ENCODE data around the gene C3orf70.

C3orf70 gene

GRCh38 chr3:185046164-185046515, 106.7 kb downstream of the C3orf70 start:
- no peak for DNase-seq

DNA sequence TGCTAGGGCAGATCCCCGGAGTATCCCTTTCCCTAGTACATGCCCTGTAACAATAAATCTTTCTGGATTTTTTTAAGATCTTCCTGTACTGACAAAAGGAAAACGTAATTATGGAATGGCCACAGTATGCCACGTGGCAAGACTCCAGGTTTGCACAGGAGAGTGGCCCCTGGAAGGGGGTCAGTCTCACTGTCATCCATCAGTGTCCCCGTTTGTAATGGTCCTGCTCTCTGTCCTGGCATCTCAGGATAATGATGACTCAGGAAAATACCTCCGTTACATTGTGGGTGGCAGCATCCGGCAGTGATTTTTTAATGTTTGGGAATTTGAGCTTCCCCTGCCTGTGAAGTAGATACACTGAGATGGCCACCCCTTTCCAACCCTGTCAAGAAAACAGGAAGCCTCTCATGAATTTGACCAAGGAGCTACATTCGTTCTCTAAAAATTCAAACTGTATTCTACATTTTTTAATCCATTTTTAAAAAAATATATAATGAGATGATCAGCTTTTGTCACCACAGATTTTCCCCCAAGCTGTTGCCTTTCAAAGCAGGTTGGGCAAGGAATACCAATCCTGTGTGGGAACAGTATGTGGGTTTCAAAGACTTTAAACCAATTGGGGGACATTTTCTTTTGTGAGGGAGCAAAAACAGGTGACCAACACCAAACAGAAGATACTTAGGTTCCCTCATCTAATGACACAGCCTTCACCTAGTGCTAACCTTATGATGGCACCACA, 110.4 kb downstream of the C3orf70 start:
- DNase-seq = no peak

DNA sequence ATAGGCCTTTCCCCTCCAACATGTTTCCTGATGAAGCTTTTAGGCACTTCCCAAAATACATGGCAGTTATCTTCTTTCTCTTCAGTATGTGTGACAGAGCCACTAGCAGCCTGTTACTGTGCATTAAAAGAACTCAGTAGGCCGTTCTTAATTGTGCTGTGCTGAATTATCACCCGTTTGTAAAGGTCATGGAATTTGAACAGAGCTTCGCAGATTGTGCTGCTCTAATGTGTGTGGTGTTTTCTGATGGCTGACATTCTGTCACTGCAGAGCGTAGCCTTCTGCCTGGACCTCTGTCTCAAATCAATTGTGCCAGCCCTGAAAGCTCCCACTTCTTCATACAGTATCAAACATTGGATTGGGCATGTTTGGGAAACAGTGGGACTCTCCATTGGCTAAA, 111.3 kb downstream of the C3orf70 start:
- DNase-seq = no peak

DNA sequence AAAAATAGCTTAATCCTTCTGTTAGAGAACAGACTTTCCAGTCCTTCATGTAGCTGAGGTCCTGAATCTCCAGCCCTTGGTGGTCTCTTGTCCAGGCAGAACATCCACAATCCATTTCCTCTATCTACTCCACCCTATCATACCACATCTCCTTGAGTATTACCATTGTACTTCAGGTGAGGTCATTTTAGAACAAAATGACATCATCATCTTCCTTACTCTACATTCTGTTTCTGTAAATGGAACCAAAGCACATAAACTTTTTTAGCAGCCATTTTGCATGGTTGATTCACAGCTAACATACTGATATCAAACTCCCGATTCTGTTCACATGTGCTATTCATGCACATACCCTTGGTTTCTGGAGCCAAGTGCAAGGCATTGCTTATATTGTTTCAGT, 112.4 kb downstream of the C3orf70 start:
- no peak for DNase-seq

GRCh38 chr3:185037801-185038200, 115.1 kb downstream of the C3orf70 start:
- no peak for DNase-seq

DNA sequence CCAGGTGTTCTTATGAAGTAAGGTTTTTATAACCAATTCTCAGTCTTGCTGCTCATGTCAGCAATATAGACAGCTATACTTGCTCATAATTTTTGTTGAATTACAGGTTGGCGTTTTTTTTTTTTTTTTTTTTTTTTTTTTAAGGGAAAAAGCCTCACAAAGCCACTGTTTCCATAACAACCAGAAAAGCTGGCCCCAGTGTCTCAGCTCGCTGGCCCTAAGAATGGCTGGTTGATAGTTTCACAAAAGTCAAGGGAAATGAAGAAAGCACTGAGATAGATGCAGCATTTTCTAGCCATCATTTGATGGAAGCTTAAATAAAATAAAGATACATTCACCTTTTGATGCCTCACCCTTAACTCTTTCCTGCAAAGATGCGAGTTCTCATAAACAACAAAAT, 121.9 kb downstream of the C3orf70 start:
- no peak for DNase-seq

GRCh38 chr3:185030399-185030798, 122.5 kb downstream of the C3orf70 start:
- DNase-seq = no peak

DNA sequence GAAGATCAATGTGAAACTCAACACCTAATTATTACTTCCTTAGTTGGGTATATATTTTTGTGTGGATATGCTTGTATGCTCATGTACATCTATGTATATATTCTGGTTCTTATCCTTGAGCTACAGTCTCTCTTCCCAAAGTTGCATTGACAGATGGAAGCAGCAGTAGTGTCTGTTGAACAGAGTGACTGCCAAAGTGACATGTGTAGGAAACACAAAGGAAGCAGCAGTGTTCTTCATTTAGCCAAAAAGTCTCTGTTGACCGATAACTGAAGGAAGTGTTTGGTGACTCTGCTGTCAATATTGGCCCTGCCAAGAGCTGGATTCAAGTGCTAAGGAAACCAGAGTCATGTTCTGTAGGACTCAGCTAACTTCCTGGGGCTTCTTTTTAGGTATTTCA, 123.8 kb downstream of the C3orf70 start:
- DNase-seq = no peak

- no peak for DNase-seq
Measured at GRCh38 chr3:185028121-185028520, 124.7 kb downstream of the C3orf70 start.

All from activated naive CD4-positive, alpha-beta T cell treated with anti-CD3 and anti-CD28 coated beads, Interleukin-2, amount 50 U/mL, for 16 hours (primary cell).